ENCODE results near the gene EPB41L4A.

DNA sequence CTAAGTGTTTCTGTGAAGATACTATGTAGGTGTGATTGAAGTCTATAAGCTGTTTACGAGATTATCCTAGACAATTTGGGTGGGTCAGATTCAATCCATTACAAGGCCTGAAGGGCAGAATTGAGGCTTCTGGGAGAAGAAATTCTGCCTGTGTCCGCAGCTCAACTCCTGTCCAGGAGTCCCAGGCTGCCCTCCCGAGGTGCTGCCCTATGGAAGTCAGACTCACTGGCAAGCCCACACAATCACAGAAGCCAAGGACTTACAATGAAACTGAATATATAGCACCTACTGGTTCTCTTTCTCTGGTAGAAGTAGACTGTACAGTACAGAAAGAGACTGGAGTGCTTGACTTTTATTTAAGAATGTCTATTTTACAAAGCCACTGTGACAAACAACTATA, 74.5 kb downstream of the EPB41L4A start:
- TF ChIP-seq, protein P1, sequence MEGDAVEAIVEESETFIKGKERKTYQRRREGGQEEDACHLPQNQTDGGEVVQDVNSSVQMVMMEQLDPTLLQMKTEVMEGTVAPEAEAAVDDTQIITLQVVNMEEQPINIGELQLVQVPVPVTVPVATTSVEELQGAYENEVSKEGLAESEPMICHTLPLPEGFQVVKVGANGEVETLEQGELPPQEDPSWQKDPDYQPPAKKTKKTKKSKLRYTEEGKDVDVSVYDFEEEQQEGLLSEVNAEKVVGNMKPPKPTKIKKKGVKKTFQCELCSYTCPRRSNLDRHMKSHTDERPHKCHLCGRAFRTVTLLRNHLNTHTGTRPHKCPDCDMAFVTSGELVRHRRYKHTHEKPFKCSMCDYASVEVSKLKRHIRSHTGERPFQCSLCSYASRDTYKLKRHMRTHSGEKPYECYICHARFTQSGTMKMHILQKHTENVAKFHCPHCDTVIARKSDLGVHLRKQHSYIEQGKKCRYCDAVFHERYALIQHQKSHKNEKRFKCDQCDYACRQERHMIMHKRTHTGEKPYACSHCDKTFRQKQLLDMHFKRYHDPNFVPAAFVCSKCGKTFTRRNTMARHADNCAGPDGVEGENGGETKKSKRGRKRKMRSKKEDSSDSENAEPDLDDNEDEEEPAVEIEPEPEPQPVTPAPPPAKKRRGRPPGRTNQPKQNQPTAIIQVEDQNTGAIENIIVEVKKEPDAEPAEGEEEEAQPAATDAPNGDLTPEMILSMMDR (IDR thresholded peaks at IDR 0.05): no peak
- no peak for TF ChIP-seq POLR2AphosphoS5 (IDR thresholded peaks at IDR 0.05; ENCODE audit: low read depth, low read length)
- no peak for TF ChIP-seq SIN3A (IDR thresholded peaks at IDR 0.05; ENCODE audit: borderline replicate concordance, insufficient read depth, low read depth, low read length)
- no peak for TF ChIP-seq REST (IDR thresholded peaks at IDR 0.05; ENCODE audit: insufficient read depth in 1 of 2, low read depth in 2 of 2, low read length in 1 of 2)
